HepG2 (cell line): ENCODE measurements around the gene ZMIZ2. TPM values are rescaled to one million over a fixed set of nuclear protein-coding genes. Genes with fewer than 3 reads are reported as not detected.

Source experiments
- HMG20A ChIP-seq: IDR thresholded peaks from 2 replicates; pipeline ENCODE4 v1.6.1; 2016; ENCODE audit warnings: borderline replicate concordance
- MTA3 ChIP-seq: sonication (generic); formaldehyde crosslinking; IDR thresholded peaks from 2 replicates; pipeline ENCODE4 v1.4.0; 2020; ENCODE audit warnings: missing genetic modification reagents
- PAF1 ChIP-seq: IDR thresholded peaks from 2 replicates; pipeline ENCODE4 v1.6.1; 2016; ENCODE audit warnings: missing genetic modification reagents, missing compliant biosample characterization
- RBM39 ChIP-seq: fragments of 200-400 bp; formaldehyde crosslinking; IDR thresholded peaks from one replicate; pipeline ENCODE4 v1.6.1; 2018; ENCODE audit warnings: antibody characterized with exemption, mild to moderate bottlenecking, low read depth, low read length; ENCODE audit not compliant: poor library complexity, severe bottlenecking
- ZMAT5 ChIP-seq: sonication (generic); formaldehyde crosslinking; IDR thresholded peaks from 2 replicates; pipeline ENCODE4 v1.5.0; 2020; ENCODE audit warnings: mild to moderate bottlenecking, low read depth, missing genetic modification reagents, borderline replicate concordance
- ZNF101 ChIP-seq: sonication (generic); formaldehyde crosslinking; IDR thresholded peaks from 2 replicates; pipeline ENCODE4 v1.4.0; 2020; ENCODE audit warnings: mild to moderate bottlenecking, low read depth, missing genetic modification reagents, borderline replicate concordance
- ZNF335 ChIP-seq: sonication (generic); formaldehyde crosslinking; IDR thresholded peaks from 2 replicates; pipeline ENCODE4 v1.4.0; 2020; ENCODE audit warnings: missing genetic modification reagents
- ZNF746 ChIP-seq: sonication (generic); formaldehyde crosslinking; IDR thresholded peaks from 2 replicates; pipeline ENCODE4 v1.8.0; 2022; ENCODE audit warnings: mild to moderate bottlenecking, missing genetic modification reagents
- polyA plus RNA-seq, 8 experiments: library from polyadenylated mRNA; depleted of rRNA in 3 of 8; stranded (reverse) in 7 of 8; unstranded in 1 of 8; fragments of >200 nt; fragmentation: Illumina TruSeq in 4 of 8; extraction: Trizol in 4 of 8; gene quantifications; 2 replicates each; pipeline versions ENCODE4 v1.2.1 to v1.2.3, GENCODE V29; 2011 to 2016; ENCODE audit warnings: low read depth in 4 of 8, missing spikeins in 1 of 8, mixed read lengths in 1 of 8; ENCODE audit not compliant: insufficient read depth in 1 of 8
- total RNA-seq, 5 experiments: library from RNA; depleted of rRNA; stranded (reverse); fragments of >200 nt; fragmentation: Illumina TruSeq; extraction: Trizol; gene quantifications; 2 replicates each; pipeline ENCODE4 v1.2.3, GENCODE V29; 2016; ENCODE audit warnings: low read depth in 1 of 5
- TF ChIP-seq, protein P1 (sequence below): sonication (generic); formaldehyde crosslinking; IDR thresholded peaks from 2 replicates; pipeline ENCODE4 v1.4.0; 2020; ENCODE audit warnings: missing genetic modification reagents, borderline replicate concordance
- TF ChIP-seq, protein P2 (sequence below): sonication (generic); formaldehyde crosslinking; IDR thresholded peaks from 2 replicates; pipeline ENCODE4 v1.4.0; 2020; ENCODE audit warnings: mild to moderate bottlenecking, missing genetic modification reagents, borderline replicate concordance
- TF ChIP-seq, protein P3 (sequence below): IDR thresholded peaks from 2 replicates; pipeline ENCODE4 v1.6.1; 2016; ENCODE audit warnings: missing biosample characterization, missing genetic modification reagents, low read depth
- TF ChIP-seq, protein P4 (sequence below): sonication (generic); formaldehyde crosslinking; IDR thresholded peaks from 2 replicates; pipeline ENCODE4 v1.9.0; 2022; ENCODE audit warnings: low read depth, missing genetic modification reagents
- TF ChIP-seq, protein P5 (sequence below): sonication (generic); formaldehyde crosslinking; IDR thresholded peaks from 2 replicates; pipeline ENCODE4 v1.4.0; 2020; ENCODE audit warnings: missing genetic modification reagents, borderline replicate concordance
- TF ChIP-seq, protein P6 (sequence below): sonication (generic); formaldehyde crosslinking; IDR thresholded peaks from 2 replicates; pipeline ENCODE4 v1.9.0; 2021; ENCODE audit warnings: missing genetic modification reagents, mild to moderate bottlenecking, borderline replicate concordance
- TF ChIP-seq, protein P7 (sequence below): sonication (generic); formaldehyde crosslinking; IDR thresholded peaks from 2 replicates; pipeline ENCODE4 v1.8.1; 2023; ENCODE audit warnings: mild to moderate bottlenecking, inconsistent platforms, moderate library complexity, missing genetic modification reagents, borderline replicate concordance

Gene ZMIZ2
- total and polyA plus RNA-seq, 2 of the 13 experiments (the other 11 are each of a cell fraction or from before 2014, with no cell fraction given), result 4.9 to 7.9 TPM

DNA sequence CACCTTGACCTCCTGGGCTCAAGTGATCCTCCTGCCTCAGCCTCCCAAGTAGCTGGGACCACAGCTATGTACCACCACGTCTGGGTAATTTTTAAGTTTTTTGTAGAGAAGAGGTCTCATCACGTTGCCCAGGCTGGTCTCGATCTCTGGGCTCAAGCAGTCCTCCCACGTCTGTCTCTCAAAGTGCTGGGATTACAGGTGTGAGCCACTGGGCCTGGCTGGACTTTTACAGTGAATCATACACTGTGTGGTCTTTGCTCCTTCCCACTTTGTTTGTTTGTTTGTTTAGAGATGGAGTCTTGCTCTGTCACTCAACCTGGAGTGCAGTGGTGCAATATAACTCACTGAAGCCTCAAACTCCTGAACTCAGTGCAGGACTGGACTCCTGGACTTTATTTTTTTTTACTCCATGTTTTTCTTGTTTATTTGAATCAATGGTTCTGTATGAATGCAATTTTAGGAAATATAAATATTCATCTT is 60.3 kb downstream of the ZMIZ2 start (continued):
- no peak for TF ChIP-seq HMG20A (CRISPR knock-in tag)
- TF ChIP-seq, protein P1, sequence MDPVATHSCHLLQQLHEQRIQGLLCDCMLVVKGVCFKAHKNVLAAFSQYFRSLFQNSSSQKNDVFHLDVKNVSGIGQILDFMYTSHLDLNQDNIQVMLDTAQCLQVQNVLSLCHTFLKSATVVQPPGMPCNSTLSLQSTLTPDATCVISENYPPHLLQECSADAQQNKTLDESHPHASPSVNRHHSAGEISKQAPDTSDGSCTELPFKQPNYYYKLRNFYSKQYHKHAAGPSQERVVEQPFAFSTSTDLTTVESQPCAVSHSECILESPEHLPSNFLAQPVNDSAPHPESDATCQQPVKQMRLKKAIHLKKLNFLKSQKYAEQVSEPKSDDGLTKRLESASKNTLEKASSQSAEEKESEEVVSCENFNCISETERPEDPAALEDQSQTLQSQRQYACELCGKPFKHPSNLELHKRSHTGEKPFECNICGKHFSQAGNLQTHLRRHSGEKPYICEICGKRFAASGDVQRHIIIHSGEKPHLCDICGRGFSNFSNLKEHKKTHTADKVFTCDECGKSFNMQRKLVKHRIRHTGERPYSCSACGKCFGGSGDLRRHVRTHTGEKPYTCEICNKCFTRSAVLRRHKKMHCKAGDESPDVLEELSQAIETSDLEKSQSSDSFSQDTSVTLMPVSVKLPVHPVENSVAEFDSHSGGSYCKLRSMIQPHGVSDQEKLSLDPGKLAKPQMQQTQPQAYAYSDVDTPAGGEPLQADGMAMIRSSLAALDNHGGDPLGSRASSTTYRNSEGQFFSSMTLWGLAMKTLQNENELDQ (CRISPR knock-in tag), result no peak
- TF ChIP-seq, protein P2, sequence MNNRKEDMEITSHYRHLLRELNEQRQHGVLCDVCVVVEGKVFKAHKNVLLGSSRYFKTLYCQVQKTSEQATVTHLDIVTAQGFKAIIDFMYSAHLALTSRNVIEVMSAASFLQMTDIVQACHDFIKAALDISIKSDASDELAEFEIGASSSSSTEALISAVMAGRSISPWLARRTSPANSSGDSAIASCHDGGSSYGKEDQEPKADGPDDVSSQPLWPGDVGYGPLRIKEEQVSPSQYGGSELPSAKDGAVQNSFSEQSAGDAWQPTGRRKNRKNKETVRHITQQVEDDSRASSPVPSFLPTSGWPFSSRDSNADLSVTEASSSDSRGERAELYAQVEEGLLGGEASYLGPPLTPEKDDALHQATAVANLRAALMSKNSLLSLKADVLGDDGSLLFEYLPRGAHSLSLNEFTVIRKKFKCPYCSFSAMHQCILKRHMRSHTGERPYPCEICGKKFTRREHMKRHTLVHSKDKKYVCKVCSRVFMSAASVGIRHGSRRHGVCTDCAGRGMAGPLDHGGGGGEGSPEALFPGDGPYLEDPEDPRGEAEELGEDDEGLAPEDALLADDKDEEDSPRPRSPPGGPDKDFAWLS (CRISPR knock-in tag), result no peak
- TF ChIP-seq ZNF335 (CRISPR knock-in tag), result no peak
- TF ChIP-seq RBM39, result no peak
- TF ChIP-seq, protein P3, sequence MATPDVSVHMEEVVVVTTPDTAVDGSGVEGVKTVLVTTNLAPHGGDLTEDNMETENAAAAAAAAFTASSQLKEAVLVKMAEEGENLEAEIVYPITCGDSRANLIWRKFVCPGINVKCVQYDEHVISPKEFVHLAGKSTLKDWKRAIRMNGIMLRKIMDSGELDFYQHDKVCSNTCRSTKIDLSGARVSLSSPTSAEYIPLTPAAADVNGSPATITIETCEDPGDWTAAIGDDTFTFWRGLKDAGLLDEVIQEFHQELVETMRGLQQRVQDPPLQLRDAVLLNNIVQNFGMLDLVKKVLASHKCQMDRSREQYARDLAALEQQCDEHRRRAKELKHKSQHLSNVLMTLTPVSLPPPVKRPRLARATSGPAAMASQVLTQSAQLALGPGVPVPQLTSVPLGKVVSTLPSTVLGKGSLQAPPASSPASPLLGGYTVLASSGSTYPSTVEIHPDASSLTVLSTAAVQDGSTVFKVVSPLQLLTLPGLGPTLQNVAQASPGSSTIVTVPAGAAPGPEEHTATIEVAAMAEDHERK, result no peak
- TF ChIP-seq, protein P4, sequence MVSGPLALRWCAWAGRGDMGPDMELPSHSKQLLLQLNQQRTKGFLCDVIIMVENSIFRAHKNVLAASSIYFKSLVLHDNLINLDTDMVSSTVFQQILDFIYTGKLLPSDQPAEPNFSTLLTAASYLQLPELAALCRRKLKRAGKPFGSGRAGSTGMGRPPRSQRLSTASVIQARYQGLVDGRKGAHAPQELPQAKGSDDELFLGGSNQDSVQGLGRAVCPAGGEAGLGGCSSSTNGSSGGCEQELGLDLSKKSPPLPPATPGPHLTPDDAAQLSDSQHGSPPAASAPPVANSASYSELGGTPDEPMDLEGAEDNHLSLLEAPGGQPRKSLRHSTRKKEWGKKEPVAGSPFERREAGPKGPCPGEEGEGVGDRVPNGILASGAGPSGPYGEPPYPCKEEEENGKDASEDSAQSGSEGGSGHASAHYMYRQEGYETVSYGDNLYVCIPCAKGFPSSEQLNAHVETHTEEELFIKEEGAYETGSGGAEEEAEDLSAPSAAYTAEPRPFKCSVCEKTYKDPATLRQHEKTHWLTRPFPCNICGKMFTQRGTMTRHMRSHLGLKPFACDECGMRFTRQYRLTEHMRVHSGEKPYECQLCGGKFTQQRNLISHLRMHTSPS, result no peak
- TF ChIP-seq MTA3 (CRISPR knock-in tag), result no peak
- no peak for TF ChIP-seq ZNF101
- no peak for TF ChIP-seq PAF1
- no peak for TF ChIP-seq ZNF746 (CRISPR knock-in tag)
- TF ChIP-seq, protein P5, sequence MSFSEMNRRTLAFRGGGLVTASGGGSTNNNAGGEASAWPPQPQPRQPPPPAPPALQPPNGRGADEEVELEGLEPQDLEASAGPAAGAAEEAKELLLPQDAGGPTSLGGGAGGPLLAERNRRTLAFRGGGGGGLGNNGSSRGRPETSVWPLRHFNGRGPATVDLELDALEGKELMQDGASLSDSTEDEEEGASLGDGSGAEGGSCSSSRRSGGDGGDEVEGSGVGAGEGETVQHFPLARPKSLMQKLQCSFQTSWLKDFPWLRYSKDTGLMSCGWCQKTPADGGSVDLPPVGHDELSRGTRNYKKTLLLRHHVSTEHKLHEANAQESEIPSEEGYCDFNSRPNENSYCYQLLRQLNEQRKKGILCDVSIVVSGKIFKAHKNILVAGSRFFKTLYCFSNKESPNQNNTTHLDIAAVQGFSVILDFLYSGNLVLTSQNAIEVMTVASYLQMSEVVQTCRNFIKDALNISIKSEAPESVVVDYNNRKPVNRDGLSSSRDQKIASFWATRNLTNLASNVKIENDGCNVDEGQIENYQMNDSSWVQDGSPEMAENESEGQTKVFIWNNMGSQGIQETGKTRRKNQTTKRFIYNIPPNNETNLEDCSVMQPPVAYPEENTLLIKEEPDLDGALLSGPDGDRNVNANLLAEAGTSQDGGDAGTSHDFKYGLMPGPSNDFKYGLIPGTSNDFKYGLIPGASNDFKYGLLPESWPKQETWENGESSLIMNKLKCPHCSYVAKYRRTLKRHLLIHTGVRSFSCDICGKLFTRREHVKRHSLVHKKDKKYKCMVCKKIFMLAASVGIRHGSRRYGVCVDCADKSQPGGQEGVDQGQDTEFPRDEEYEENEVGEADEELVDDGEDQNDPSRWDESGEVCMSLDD (CRISPR knock-in tag), result no peak
- TF ChIP-seq, protein P6, sequence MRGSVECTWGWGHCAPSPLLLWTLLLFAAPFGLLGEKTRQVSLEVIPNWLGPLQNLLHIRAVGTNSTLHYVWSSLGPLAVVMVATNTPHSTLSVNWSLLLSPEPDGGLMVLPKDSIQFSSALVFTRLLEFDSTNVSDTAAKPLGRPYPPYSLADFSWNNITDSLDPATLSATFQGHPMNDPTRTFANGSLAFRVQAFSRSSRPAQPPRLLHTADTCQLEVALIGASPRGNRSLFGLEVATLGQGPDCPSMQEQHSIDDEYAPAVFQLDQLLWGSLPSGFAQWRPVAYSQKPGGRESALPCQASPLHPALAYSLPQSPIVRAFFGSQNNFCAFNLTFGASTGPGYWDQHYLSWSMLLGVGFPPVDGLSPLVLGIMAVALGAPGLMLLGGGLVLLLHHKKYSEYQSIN (CRISPR knock-in tag), result no peak
- TF ChIP-seq, protein P7, sequence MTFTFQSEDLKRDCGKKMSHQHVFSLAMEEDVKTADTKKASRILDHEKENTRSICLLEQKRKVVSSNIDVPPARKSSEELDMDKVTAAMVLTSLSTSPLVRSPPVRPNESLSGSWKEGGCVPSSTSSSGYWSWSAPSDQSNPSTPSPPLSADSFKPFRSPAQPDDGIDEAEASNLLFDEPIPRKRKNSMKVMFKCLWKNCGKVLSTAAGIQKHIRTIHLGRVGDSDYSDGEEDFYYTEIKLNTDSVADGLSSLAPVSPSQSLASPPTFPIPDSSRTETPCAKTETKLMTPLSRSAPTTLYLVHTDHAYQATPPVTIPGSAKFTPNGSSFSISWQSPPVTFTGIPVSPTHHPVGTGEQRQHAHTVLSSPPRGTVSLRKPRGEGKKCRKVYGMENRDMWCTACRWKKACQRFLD (CRISPR knock-in tag), result no peak
- TF ChIP-seq ZMAT5 (CRISPR knock-in tag), result no peak
